Naive thymus-derived CD8-positive, alpha-beta T cell (primary cell): ENCODE measurements around the gene MKI67. TPM values are rescaled to one million over a fixed set of nuclear protein-coding genes. Genes with fewer than 3 reads are reported as not detected.

Experiments
- ATAC-seq, 2 donors: fragments of 150-1000 bp; cut with Tn5 transposase in 1 of 2; sonication (Bioruptor Pico), chemical (Tn5 transposase) in 1 of 2; 1 replicate in 1 of 2; 2 replicates in 1 of 2; pipeline ENCODE4 v1.10.0; 2021; ENCODE audit warnings: mild to moderate bottlenecking in 2 of 2, moderate library complexity in 2 of 2
- POLR2A ChIA-PET: fragments of 350-600 bp; sonication (Branson Sonifier 250); formaldehyde crosslinking; loops from one replicate; lab custom pipeline; 2021; ENCODE audit warnings: antibody characterized with exemption; lab: Charles Lee
- DNase-seq, 10 donors: peaks; one replicate each; pipeline versions ENCODE4 v3.0.0 to v3.0.0-alpha.2; 2020 to 2022
- H3K27ac Mint-ChIP-seq, 10 donors: one replicate each; pipeline ENCODE4 v1.8.0; 2020 to 2022; ENCODE audit warnings: mild to moderate bottlenecking in 10 of 10, mixed read lengths in 10 of 10, moderate library complexity in 4 of 10, inconsistent platforms in 1 of 10
- H3K27me3 Mint-ChIP-seq, 5 donors: one replicate each; pipeline ENCODE4 v1.8.0; 2021 to 2022; ENCODE audit warnings: mixed read lengths in 5 of 5
- H3K36me3 Mint-ChIP-seq, 3 donors: one replicate each; pipeline ENCODE4 v1.8.0; 2020 to 2022; ENCODE audit warnings: mixed read lengths in 3 of 3, mild to moderate bottlenecking in 2 of 3, inconsistent platforms in 1 of 3
- H3K4me1 Mint-ChIP-seq, 4 donors: one replicate each; pipeline ENCODE4 v1.8.0; 2021 to 2022; ENCODE audit warnings: mixed read lengths in 4 of 4
- H3K4me3 Mint-ChIP-seq, 10 donors: one replicate each; pipeline ENCODE4 v1.8.0; 2020 to 2022; ENCODE audit warnings: mild to moderate bottlenecking in 10 of 10, mixed read lengths in 10 of 10, moderate library complexity in 6 of 10, inconsistent platforms in 1 of 10
- H3K9me3 Mint-ChIP-seq, 9 donors: one replicate each; pipeline ENCODE4 v1.8.0; 2020 to 2022; ENCODE audit warnings: mixed read lengths in 9 of 9, mild to moderate bottlenecking in 3 of 9, inconsistent platforms in 1 of 9, moderate library complexity in 1 of 9
- polyA plus RNA-seq, 3 donors: library from polyadenylated mRNA; unstranded; fragments of 300-500 nt; fragmentation: Illumina TruSeq; gene quantifications; one replicate each; pipeline ENCODE4 v1.2.3, GENCODE V29; 2021
- total RNA-seq, 8 experiments: library from RNA in 2 of 8; stranded (reverse) in 2 of 8; gene quantifications; one replicate each; pipeline ENCODE4 v1.2.3 and lab custom pipeline; 2021 to 2026

The MKI67 gene
- total and polyA plus RNA-seq, 5 experiments from 2014 or later: 0.08 to 2.4 (median 0.56) TPM; not detected in 1

- POLR2A ChIA-PET: interaction anchor here (3.5 kb wide), 1 partner anchor 9 kb away, joined by 24 read pairs; no protein-coding TSS in a partner anchor
- Mint-ChIP-seq H3K4me3 (peak overlapping the region in 9 of 10 donors; percentile 1 to 97 (median 51)), H3K36me3 (peaks cover 0 to 48% (median 6%) of the 10 kb centered on the region in 3 donors)
These were observed 76.1 kb downstream of the MKI67 start for GRCh38 chr10:128050121-128050516.

GRCh38 chr10:128049226-128050120 is 76.8 kb downstream of the MKI67 start:
- Mint-ChIP-seq H3K4me1 (peaks cover 20 to 80% (median 61%) of the 10 kb centered on the region in 4 donors), H3K27ac (peak overlapping the region in 7 of 10 donors; percentile 31 to 99 (median 91)), H3K9me3 (no peaks in the 10 kb centered on the region), H3K27me3 (no peaks in the 10 kb centered on the region), H3K36me3 (peaks cover 0 to 43% (median 3%) of the 10 kb centered on the region in 3 donors), H3K4me3 (peak overlapping the region; percentile 82 to 99 (median 92))
- ATAC-seq (no peak), DNase-seq (no peak)
- POLR2A ChIA-PET: interaction anchor here (1.3 to 4.5 kb wide), 3 partner anchors 10 to 14 kb away, joined by 7 to 78 read pairs (median 24); no protein-coding TSS in a partner anchor

More at GRCh38 chr10:128050121-128050516, 76.1 kb downstream of the MKI67 start:
- ATAC-seq (no peak), DNase-seq (no peak)
- H3K27me3 Mint-ChIP-seq: no peaks in the 10 kb centered on the region
- peak overlapping the region in 6 of 10 donors; percentile 14 to 95 (median 88) for H3K27ac Mint-ChIP-seq
- H3K4me1 Mint-ChIP-seq: peaks cover 17 to 81% (median 61%) of the 10 kb centered on the region in 4 donors
- H3K9me3 Mint-ChIP-seq: no peaks in the 10 kb centered on the region

- H3K4me1 Mint-ChIP-seq: peaks cover 17 to 76% (median 60%) of the 10 kb centered on the region in 4 donors
- no peaks in the 10 kb centered on the region for H3K27me3 Mint-ChIP-seq
- DNase-seq (no peak), ATAC-seq (no peak)
- peaks cover 0 to 38% (median 3%) of the 10 kb centered on the region in 3 donors for H3K36me3 Mint-ChIP-seq
- no peaks in the 10 kb centered on the region for H3K9me3 Mint-ChIP-seq
- H3K4me3 Mint-ChIP-seq: peak overlapping the region; percentile 82 to 99 (median 92)
- POLR2A ChIA-PET: interaction anchor here (1.3 to 4.5 kb wide), 3 partner anchors 10 to 15 kb away, joined by 7 to 78 read pairs (median 24); no protein-coding TSS in a partner anchor
- peak overlapping the region; percentile 90 to 99 (median 94) for H3K27ac Mint-ChIP-seq
These were observed 77.4 kb downstream of the MKI67 start for GRCh38 chr10:128048819-128049210.

- Mint-ChIP-seq H3K4me1 (peaks cover 17 to 75% (median 60%) of the 10 kb centered on the region in 4 donors), H3K36me3 (peaks cover 0 to 37% (median 3%) of the 10 kb centered on the region in 3 donors), H3K27me3 (no peaks in the 10 kb centered on the region), H3K4me3 (peak overlapping the region; percentile 82 to 99 (median 92)), H3K9me3 (no peaks in the 10 kb centered on the region), H3K27ac (peak overlapping the region; percentile 90 to 99 (median 94))
- POLR2A ChIA-PET: interaction anchor here (1.3 to 4.5 kb wide), 5 partner anchors 11 to 55 kb away, joined by 5 to 78 read pairs (median 9); no protein-coding TSS in a partner anchor
- DNase-seq (peak in 3 of 10 donors; percentile 35 to 57 (median 40)), ATAC-seq (peak; percentile 27 to 49)
These were observed 78.0 kb downstream of the MKI67 start for GRCh38 chr10:128047991-128048818.

GRCh38 chr10:128047351-128047750 is 78.9 kb downstream of the MKI67 start:
- Mint-ChIP-seq H3K27ac (peak overlapping the region; percentile 90 to 99 (median 94)), H3K36me3 (peaks cover 0 to 29% (median 3%) of the 10 kb centered on the region in 3 donors), H3K27me3 (no peaks in the 10 kb centered on the region), H3K9me3 (no peaks in the 10 kb centered on the region), H3K4me3 (peak overlapping the region; percentile 82 to 99 (median 92)), H3K4me1 (peaks cover 17 to 70% (median 58%) of the 10 kb centered on the region in 4 donors)
- DNase-seq (peak; percentile 63 to 89 (median 76)), ATAC-seq (peak; percentile 96 to 98)
- POLR2A ChIA-PET: interaction anchor here (1.6 to 4.5 kb wide), 4 partner anchors 12 to 56 kb away, joined by 5 to 78 read pairs (median 16); no protein-coding TSS in a partner anchor

DNA sequence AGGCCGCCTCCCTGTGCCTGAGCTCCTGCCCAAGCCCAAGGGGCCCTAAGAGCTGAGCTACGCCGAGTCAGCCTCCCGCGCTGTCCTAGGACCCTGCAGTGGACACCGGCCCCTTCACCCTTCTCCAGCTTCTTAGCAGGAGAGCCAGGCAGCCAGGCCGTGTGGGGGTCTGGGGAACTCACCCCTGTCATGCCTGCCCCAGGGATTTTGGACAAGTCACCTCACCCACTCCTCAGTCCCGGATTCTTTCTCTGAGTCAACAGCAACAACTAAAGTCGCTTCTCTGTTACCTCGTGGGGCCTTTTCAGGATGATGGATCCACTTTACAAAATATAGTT is 79.3 kb downstream of the MKI67 start:
- Mint-ChIP-seq H3K36me3 (peaks cover 0 to 24% (median 3%) of the 10 kb centered on the region in 3 donors), H3K4me3 (peak overlapping the region; percentile 82 to 99 (median 92)), H3K9me3 (no peaks in the 10 kb centered on the region), H3K27ac (peak overlapping the region; percentile 90 to 99 (median 94)), H3K4me1 (peaks cover 17 to 70% (median 56%) of the 10 kb centered on the region in 4 donors), H3K27me3 (no peaks in the 10 kb centered on the region)
- ATAC-seq: peak in 1 of 2 donors; percentile 0
- POLR2A ChIA-PET: interaction anchor here (0.8 to 4.5 kb wide), 5 partner anchors 12 to 56 kb away, joined by 4 to 78 read pairs (median 9); no protein-coding TSS in a partner anchor
- DNase-seq: no peak

Other genes with a start within 250 kb of the MKI67 start
- not detected for gene CLRN3, start 233.5 kb downstream of the MKI67 start, total RNA-seq
- not detected for gene CLRN3, start 233.5 kb downstream of the MKI67 start, polyA plus RNA-seq
- 10 to 100 TPM; 24.1 to 29.5 TPM for gene PTPRE, start 219.3 kb downstream of the MKI67 start, total RNA-seq
- gene PTPRE, start 219.3 kb downstream of the MKI67 start, polyA plus RNA-seq: 10 to 100 TPM in 2 of 3 donors, 1 to 10 TPM in 1; 7.8 to 17.6 (median 16.2) TPM